Endothelial cell (in vitro differentiated cells): ENCODE measurements around the gene SMTNL2. TPM values are rescaled to one million over a fixed set of nuclear protein-coding genes. Genes with fewer than 3 reads are reported as not detected.

Source experiments
- DNase-seq: peaks from one replicate; pipeline ENCODE4 v3.0.0; 2021; ENCODE audit warnings: low spot score
- H3K27ac Mint-ChIP-seq: one replicate; pipeline ENCODE4 v1.8.0; 2021; ENCODE audit warnings: mixed read lengths, inconsistent platforms; ENCODE audit not compliant: unreplicated experiment
- H3K27me3 Mint-ChIP-seq: one replicate; pipeline ENCODE4 v1.8.0; 2021; ENCODE audit warnings: mild to moderate bottlenecking, moderate library complexity, mixed read lengths, inconsistent platforms; ENCODE audit not compliant: unreplicated experiment
- H3K36me3 Mint-ChIP-seq: one replicate; pipeline ENCODE4 v1.8.0; 2021; ENCODE audit warnings: mild to moderate bottlenecking, low read depth, mixed read lengths, inconsistent platforms; ENCODE audit not compliant: unreplicated experiment
- H3K4me1 Mint-ChIP-seq: one replicate; pipeline ENCODE4 v1.8.0; 2021; ENCODE audit warnings: mild to moderate bottlenecking, mixed read lengths, inconsistent platforms; ENCODE audit not compliant: unreplicated experiment
- H3K4me3 Mint-ChIP-seq: one replicate; pipeline ENCODE4 v1.8.0; 2021; ENCODE audit warnings: mild to moderate bottlenecking, mixed read lengths, inconsistent platforms; ENCODE audit not compliant: unreplicated experiment
- H3K9me3 Mint-ChIP-seq: one replicate; pipeline ENCODE4 v1.8.0; 2021; ENCODE audit warnings: mixed read lengths, inconsistent platforms; ENCODE audit not compliant: unreplicated experiment
- total RNA-seq: library from RNA; stranded (reverse); fragmentation: NEBNext Ultra II Directional; extraction: Animal tissue kit (Norgen Biotek cat#: 25700); gene quantifications from one replicate; pipeline ENCODE4 v1.2.1, GENCODE V29; 2021; ENCODE audit not compliant: unreplicated experiment
- TF ChIP-seq, protein P1 (sequence below): fragments of 200-600 bp; sonication (generic); IDR thresholded peaks from one replicate; pipeline ENCODE4 v1.5.0; 2021; ENCODE audit warnings: antibody characterized with exemption; ENCODE audit not compliant: unreplicated experiment

SMTNL2 gene
- total RNA-seq, 1 donor from 2014 or later = 0.59 TPM

DNA sequence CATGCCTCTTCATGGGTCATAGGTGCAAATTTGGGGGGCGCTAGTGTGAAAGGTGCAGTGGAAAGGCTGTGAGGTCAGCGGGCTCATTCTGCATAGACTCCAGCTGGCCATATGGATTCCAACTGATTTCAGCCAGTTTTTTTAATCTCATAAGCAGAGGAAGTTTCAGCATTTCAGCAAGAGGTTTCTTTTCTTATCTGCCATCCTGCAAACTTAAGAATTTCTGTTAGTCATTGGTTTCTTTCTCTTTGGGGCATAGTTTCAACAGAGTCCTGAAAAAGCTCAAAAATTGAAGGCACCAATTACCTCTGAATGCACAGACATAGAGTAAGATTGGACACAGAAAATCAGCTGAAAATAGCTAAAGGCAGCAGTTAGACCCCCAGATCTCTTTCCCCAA is 73.3 kb downstream of the SMTNL2 start:
- Mint-ChIP-seq H3K4me3 (peak overlapping the region; percentile 21), H3K9me3 (no peaks in the 10 kb centered on the region), H3K36me3 (no peaks in the 10 kb centered on the region), H3K27ac (no peak overlapping the region), H3K27me3 (peaks cover 8% of the 10 kb centered on the region), H3K4me1 (peaks cover 37% of the 10 kb centered on the region)
- DNase-seq = no peak
- TF ChIP-seq, protein P1, sequence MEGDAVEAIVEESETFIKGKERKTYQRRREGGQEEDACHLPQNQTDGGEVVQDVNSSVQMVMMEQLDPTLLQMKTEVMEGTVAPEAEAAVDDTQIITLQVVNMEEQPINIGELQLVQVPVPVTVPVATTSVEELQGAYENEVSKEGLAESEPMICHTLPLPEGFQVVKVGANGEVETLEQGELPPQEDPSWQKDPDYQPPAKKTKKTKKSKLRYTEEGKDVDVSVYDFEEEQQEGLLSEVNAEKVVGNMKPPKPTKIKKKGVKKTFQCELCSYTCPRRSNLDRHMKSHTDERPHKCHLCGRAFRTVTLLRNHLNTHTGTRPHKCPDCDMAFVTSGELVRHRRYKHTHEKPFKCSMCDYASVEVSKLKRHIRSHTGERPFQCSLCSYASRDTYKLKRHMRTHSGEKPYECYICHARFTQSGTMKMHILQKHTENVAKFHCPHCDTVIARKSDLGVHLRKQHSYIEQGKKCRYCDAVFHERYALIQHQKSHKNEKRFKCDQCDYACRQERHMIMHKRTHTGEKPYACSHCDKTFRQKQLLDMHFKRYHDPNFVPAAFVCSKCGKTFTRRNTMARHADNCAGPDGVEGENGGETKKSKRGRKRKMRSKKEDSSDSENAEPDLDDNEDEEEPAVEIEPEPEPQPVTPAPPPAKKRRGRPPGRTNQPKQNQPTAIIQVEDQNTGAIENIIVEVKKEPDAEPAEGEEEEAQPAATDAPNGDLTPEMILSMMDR = no peak

Other genes starting within 250 kb of the SMTNL2 start
- 88.0 TPM for gene UBE2G1, start 217.9 kb upstream of the SMTNL2 start, total RNA-seq
- gene SPNS3, start 150.6 kb upstream of the SMTNL2 start, total RNA-seq = 0.18 TPM
- gene SPNS2, start 85.6 kb upstream of the SMTNL2 start, total RNA-seq = 187 TPM
- gene MYBBP1A, start 29.1 kb upstream of the SMTNL2 start, total RNA-seq = 32.4 TPM
- gene GGT6, start 24.0 kb upstream of the SMTNL2 start, total RNA-seq = not detected
- 17.0 TPM for gene ALOX15, start 57.1 kb downstream of the SMTNL2 start, total RNA-seq
- 118 TPM for gene PELP1, start 119.6 kb downstream of the SMTNL2 start, total RNA-seq
- gene ARRB2, start 126.1 kb downstream of the SMTNL2 start, total RNA-seq = 51.1 TPM
- gene MED11, start 146.9 kb downstream of the SMTNL2 start, total RNA-seq = 10.5 TPM
- not detected for gene ZMYND15, start 155.3 kb downstream of the SMTNL2 start, total RNA-seq
- 0.13 TPM for gene CXCL16, start 155.4 kb downstream of the SMTNL2 start, total RNA-seq
- gene TM4SF5, start 187.4 kb downstream of the SMTNL2 start, total RNA-seq = not detected
- 2.9 TPM for gene VMO1, start 201.8 kb downstream of the SMTNL2 start, total RNA-seq
- not detected for gene GLTPD2, start 204.4 kb downstream of the SMTNL2 start, total RNA-seq
- gene PSMB6, start 211.6 kb downstream of the SMTNL2 start, total RNA-seq = 185 TPM
- 86.5 TPM for gene PLD2, start 222.6 kb downstream of the SMTNL2 start, total RNA-seq
- gene MINK1, start 248.8 kb downstream of the SMTNL2 start, total RNA-seq = 176 TPM